ENCODE data around the gene MAGEA1.

Gene MAGEA1

GRCh38 chrX:153181822-153182221, 2.7 kb downstream of the MAGEA1 start:
- no peak for TF ChIP-seq CTCF (IDR thresholded peaks at IDR 0.05; ENCODE audit: insufficient read depth, low read depth, low read length, missing control alignments)
- no peak for DNase-seq (ENCODE audit: low read depth)
- no peak overlapping the region for H3K4me3 ChIP-seq (ENCODE audit: low read depth, low read length)

GRCh38 chrX:153184787-153185186, 5.7 kb downstream of the MAGEA1 start:
- TF ChIP-seq CTCF (IDR thresholded peaks at IDR 0.05; ENCODE audit: insufficient read depth, low read depth, low read length, missing control alignments), result no peak
- no peak overlapping the region for H3K4me3 ChIP-seq (ENCODE audit: low read depth, low read length)
- no peak for DNase-seq (ENCODE audit: low read depth)

- TF ChIP-seq CTCF (IDR thresholded peaks at IDR 0.05; ENCODE audit: insufficient read depth, low read depth, low read length, missing control alignments), result no peak
- no peak overlapping the region for H3K4me3 ChIP-seq (ENCODE audit: low read depth, low read length)
- DNase-seq (ENCODE audit: low read depth), result no peak
Observed at GRCh38 chrX:153190381-153190780, 11.3 kb downstream of the MAGEA1 start.

GRCh38 chrX:153200462-153200861, 21.4 kb downstream of the MAGEA1 start:
- TF ChIP-seq CTCF (IDR thresholded peaks at IDR 0.05; ENCODE audit: insufficient read depth, low read depth, low read length, missing control alignments), result no peak
- DNase-seq (ENCODE audit: low read depth), result no peak

GRCh38 chrX:153206425-153207046, 27.5 kb downstream of the MAGEA1 start:
- DNase-seq (ENCODE audit: low read depth), result no peak
- no peak overlapping the region for H3K4me3 ChIP-seq (ENCODE audit: low read depth, low read length)
- TF ChIP-seq CTCF (IDR thresholded peaks at IDR 0.05; ENCODE audit: insufficient read depth, low read depth, low read length, missing control alignments), result no peak

More at GRCh38 chrX:153200462-153200861, 21.4 kb downstream of the MAGEA1 start:
- no peak overlapping the region for H3K4me3 ChIP-seq (ENCODE audit: low read depth, low read length)

- no peak for DNase-seq (ENCODE audit: low read depth)
Observed at GRCh38 chrX:153209347-153209746, 30.3 kb downstream of the MAGEA1 start.

More at GRCh38 chrX:153209347-153209746, 30.3 kb downstream of the MAGEA1 start:
- no peak for TF ChIP-seq CTCF (IDR thresholded peaks at IDR 0.05; ENCODE audit: insufficient read depth, low read depth, low read length, missing control alignments)
- H3K4me3 ChIP-seq (ENCODE audit: low read depth, low read length), result no peak overlapping the region
